ENCODE measurements around the gene MPPED2. TPM values are rescaled to one million over a fixed set of nuclear protein-coding genes. Genes with fewer than 3 reads are reported as not detected.

The MPPED2 gene
- total RNA-seq, 1 donor from 2014 or later = 7.8 TPM

DNA sequence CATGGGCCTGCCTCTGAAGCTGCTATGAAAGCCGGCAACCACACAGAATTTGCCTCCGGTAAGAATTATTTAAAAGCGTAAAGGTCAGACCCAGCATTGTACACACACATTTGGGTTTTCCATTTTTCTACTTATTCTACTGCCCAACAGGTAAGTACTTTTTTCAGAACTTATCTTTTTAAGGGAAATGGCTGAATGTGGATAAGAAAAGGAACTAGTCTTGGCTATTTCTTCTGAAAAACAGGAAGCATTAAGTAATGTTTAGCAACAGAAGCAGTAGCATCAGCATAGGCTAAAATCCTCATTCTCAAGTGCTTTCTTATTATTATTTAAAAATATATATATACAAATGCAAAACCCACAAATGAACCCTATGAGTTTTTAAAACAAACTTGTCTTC lies 103.1 kb downstream of the MPPED2 start:
- no peak for DNase-seq

DNA sequence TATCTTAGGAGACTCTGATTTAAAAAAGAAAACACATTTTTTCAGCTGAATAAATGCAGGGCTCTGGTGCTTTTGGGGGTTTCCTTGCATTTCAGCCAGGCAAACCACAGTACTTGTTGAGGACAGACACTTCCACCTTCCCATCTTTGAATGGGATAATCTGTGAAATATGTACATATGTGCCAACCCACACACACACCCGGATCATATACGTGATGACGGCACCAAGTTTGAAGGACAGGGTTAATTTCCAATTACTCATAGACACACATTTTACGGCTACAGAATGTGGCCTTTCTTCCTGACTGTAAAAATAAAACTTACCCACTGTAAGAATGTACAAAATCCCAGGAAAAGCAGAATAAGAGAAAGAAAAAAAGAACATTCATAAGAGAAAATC lies 104.4 kb downstream of the MPPED2 start:
- DNase-seq = no peak

DNA sequence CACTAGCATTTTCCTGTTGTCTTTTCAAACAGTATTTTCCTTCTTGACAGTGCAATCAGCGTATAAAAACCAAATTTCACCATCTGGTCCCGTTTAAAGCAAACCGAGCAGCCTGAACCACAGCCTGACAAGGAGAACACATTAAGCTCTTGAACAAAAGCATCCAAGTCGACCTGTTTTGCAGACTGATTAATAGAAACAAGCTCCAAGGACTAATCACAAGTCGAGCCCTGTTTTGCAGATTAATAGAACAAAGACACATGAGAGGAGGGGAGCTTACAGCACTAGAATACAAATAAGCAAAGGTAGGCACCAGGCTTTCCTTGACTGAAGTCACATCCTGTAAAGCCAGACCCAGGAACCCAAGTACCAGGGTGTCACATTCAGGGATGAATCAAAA lies 104.8 kb downstream of the MPPED2 start:
- peak; percentile 55 for DNase-seq

DNA sequence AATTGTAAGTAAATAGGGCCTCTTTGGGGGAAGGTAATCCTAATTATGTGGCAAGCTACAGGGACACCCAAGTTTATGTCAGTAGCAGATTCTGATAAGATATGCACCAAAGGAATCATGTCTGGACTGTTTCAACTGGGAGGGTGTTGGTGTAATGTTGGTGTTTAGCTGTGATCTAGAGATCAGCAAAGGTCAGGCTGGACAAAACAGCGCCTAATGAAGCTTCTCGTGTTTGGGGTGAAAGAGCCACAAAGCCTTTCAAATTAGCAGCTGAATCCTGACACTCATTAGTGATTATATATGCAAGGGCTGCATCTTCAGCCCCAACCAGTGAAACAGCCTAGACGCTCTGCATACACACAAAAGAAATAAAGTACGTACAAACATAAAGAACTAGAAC lies 106.3 kb downstream of the MPPED2 start:
- no peak for DNase-seq

DNA sequence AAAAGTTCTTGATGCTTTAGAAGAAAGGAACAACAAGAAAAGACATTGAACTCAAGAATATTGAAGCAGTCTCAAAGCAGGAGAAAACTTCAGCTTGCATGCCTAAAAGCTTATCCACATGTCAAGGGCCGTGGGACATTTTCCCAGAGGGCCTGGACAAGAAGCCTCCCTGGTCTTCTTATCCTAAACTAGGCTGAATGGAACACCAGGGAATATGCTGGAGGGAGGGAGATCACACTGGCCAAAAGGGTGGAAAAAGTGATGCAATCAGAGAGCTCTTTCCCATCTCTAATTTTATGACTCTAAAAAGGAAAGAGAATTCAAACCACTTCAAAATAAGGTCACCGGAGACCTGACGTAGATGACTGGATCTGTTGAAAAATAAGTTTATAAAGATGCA lies 107.2 kb downstream of the MPPED2 start:
- no peak for DNase-seq

DNA sequence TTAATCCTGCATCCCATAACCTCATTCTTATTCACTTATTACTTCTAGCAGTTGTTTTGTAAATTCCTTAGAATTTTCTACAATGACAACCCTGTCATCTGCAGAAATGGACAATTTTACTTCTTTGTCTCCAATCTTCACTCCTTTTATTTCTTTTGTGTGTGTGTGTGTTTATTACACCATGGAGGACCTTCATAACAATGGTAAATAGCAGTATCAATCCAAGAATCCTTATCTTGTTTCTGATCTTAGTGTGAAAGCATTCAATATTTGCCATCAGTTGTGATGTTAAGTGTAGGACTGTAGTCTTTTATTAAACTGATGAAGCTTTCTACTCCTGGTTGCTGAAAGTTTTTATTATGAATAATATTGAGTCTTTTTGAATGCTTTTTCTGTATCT lies 109.1 kb downstream of the MPPED2 start:
- no peak for DNase-seq

DNA sequence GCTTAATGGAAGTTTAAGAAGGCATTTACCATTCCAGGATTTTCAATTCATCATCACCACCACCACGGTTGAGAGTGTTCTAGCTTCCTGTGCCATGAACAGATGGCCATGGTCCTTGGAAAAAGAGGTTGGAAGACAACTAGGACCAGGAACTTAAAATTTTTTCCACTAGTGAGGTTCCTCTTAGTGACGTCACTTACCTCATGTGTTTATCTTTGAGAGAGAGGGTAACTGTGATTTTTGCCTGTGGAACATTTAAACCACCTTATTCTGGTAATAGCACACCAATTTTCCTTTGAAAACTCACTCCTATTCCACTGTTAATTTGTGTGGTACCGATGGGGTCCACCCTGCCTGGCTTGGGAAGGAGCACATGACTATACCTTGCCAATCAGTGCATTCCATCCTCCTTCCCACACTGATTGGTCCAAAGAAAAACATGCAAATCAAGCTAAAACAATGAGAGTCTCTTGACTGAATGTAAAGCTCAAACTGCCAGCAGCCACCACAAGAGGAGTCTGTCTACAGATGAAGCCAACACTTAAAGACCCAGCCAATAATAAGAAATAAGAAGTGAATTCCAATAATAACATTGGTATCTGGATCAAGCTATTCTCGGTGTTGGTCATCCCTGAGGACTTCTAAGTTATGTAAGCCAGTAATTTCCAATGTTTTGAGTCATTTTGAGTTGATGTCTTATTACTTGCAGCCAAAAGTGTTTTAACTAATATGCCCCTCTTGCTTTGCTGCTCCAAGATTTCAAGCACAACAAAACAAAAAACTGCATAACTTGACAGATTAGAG lies 111.8 kb downstream of the MPPED2 start:
- no peak for DNase-seq

DNA sequence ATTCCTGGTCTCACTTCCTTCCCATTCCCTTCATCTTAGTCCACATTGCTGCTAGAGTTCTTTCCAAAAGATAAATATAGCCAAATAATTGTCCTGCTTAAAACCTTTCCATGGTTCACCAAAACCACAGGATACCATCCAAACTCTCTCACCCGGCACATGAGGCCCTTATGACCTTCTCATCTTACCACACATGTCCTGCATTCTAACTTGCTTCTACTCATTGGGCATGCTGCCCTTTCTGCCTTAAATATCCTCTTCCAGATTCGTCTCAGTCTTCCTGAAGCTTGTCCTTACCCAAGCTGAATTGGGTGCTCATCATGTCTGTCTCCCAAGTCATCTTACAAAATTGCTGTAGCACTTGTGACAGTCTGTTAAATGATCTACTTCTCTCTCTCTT lies 114.9 kb downstream of the MPPED2 start:
- DNase-seq = no peak

DNA sequence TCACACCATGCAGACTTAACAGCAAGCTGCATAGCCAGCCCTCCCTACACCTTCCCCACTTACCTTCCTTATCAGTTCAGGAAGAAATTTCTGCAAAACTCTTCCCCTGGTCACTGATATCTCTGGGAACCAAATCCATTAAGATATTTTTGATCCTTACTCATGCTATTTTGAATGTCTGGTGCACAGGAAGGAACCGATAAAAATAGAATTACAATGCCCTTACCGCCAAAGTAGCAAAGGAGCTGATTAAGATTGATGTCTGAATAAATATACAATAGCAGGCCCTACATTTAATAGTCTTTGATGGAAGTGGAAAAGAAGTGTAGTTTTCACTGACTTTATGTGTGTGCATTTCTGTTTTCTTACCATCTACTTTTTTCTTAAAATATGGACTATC lies 117.3 kb downstream of the MPPED2 start:
- DNase-seq = no peak

DNA sequence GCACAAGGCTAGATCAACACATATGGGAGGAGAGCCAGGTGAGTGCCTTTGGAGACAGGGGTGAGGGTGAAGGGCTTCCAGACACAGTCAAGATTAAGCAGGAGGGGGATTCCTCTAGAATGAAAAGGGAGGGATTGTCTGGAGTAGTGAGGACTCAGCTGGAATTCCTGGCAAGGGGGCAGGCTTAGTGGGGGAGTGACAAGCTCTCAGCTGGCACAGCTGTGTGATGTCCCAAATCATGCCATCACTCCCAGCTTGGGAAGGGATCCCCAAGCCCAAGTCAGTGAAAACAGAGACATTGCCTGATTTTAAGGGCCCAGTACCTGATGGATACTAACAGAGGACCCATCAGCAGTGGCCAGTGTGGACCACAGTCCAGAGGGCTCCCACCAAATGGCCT lies 119.0 kb downstream of the MPPED2 start:
- DNase-seq = no peak

DNA sequence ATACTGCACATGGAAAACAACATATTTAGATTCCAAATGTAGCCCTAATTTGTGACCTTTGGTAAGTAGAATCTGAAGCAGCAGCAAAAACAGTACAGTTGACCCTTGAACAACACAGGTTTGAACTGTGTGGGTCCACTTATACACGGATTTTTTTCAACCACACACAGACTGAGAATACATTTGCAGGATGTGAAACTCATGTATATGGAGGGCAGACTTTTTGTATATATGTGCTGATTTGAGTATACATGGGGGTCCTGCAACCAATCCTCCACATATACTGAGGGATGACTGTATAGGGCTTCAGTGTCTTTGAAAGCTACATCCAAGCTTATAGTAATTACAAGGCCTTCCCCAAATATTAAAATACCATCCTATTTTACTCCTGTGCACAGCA lies 120.5 kb downstream of the MPPED2 start:
- no peak for DNase-seq

DNA sequence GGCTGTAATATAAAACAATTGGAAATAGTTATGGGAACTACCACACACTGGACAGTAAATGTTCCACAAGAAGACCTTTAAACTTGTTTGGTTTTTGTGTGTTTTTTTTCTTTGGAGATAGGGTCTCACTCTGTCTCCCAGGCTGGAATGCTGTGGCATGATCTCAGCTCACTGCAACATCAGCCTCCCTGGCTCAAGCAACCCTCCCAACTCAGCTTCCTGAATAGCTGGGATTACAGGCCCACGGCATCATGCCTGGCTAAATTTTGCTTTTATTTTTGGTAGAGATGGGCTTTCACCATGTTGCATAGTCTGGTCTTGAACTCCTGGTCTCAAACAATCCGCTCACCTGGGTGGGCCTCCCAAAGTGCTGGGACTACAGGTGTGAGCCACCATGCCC lies 121.0 kb downstream of the MPPED2 start:
- no peak for DNase-seq

DNA sequence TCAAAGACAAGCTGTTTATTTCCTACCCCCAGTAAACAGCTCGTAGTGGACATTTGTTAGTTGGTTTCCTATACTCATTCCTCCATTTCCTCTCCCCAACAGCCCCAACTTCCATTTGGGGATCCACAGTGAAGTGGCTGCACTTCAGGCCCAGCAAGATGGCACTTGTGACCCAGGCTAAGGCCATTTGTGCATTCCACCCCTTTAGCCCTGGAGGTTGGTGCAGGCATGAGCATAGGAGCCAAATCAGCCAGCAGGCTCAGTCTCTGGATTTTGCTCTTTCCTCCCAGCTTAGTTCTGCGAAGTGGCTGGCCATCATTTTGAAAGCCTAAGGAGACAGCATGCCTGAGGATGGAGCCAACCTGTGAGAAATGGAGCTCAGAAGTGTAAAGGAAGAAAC lies 122.9 kb downstream of the MPPED2 start:
- DNase-seq = no peak

DNA sequence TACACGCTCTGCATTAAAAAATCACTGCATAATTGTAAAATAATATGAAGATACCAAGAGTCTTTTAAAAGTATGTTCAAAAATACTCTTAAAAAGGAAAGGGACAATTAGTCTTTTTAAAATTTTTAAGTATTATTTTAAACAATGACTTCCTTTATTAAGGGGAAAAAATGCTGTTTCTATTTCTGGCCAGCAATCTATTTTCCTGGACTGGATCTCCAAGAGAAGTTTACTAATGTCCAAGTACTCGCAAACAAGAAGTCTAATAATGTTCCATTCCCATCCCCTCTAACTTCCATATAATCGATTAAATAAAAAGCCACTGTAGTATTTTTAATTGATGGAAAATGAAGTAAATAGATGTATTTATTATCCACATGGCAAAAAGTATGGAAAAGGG lies 123.7 kb downstream of the MPPED2 start:
- no peak for DNase-seq

DNA sequence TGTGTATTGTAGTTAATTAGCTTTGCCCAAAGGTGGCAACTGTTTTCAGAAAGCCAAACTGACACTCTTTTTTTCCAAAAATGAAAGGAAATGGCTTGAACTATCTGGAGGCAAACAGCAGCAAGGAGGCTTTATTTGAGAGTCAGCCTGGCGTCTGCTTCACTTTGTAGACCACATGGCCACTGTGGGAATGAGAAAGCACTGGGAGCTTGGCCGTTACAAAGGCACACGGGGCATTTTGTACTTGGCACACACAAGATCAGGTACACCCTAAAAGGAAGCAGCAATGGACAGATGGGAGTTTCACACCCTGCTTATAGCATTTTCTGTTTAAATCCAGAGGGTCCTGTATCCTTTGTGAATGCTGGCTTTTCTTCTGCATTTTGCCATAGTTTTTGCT lies 126.3 kb downstream of the MPPED2 start:
- DNase-seq = no peak

DNA sequence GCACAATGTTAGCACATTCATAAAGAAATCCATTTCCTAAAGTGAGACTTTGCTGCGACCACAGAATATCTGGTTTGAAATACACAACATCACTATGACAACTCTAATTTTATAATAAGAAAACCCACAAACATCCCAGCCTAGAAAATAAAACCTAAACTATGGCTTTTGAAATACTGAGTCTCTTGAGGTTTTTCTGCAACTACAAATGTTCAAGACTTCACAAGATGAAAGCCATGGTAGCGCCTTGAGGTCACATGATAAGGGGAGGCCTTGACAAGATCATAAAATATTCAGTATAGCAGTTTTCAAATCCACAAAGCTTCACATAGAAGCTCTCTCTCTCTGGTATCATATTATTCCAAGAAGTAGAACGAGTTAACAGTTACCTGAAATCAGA lies 126.8 kb downstream of the MPPED2 start:
- DNase-seq = no peak

DNA sequence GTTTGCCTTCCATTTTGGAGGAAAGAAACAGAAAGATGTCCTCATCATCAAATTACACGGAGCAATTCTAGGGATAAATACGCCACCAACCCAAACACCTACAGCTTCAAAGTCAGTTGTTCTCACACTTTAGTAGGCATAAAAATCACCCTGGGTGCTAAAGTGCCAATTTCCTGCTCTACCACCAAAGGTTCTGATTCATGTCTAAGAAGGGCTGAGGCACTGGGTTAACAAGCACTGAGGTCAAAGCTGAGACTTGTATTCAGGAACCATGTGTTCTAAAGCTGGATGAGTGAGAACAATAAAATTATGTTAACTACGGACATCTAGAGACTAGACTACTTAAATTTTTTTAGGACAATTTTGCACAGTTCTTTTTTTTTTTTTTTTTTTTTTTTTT lies 127.6 kb downstream of the MPPED2 start:
- DNase-seq = no peak

DNA sequence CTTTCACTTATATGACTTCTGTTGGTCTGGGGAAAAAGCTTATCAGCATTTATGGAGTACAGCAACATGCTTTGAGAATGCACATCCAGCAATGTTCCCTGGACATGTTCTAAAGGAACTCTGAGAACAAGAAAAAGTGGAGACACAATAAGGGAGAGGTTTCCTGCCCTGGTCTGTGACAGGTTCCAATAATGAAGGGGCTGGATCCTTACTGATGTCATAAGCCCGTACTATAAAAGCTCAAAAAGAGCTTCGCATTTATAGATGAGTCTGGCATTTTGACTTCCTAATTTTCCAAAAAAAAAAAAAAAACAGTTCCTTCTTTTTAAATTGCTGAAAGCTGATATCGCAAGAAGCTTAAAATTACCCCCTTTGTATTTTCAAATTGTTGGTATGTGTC lies 129.1 kb downstream of the MPPED2 start:
- no peak for DNase-seq

DNA sequence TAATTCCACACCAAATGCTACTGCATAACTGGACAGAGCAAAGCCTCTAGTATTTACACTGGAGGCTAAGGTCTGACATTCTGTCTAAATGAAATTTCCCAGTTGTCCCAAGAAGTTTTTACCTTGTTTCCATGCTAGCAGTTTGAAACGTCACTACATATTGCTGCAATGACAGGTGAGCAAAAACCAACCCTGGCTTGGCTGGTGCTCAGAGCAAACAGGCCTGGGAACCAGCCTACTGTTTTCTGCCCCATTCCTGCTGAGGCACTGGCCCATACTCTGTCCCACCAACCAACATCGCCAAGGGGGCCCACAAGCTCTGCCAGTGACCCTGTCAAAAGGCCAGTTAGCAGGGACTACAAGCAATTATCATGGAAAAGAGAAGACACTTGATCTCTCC lies 131.1 kb downstream of the MPPED2 start:
- DNase-seq = peak; percentile 52

DNA sequence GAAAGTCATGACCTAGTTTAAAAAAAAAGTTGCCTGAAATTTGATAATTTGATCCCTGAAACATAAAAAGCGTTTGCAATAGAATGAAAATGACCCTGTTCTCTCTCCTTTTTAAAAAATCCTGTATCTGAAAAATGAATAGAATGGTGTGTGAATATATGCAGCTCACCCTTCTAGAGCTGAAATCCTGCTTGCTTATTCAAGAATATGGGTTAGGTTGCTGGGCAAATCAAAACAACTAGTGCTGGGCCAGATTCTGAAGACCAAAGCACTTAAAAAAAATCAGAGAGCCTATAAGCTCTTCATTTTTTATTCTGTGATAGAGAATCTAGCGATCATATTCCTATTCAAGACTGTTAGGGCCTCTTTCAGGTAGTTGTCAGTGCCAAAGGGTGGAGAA lies 131.6 kb downstream of the MPPED2 start:
- no peak for DNase-seq

DNA sequence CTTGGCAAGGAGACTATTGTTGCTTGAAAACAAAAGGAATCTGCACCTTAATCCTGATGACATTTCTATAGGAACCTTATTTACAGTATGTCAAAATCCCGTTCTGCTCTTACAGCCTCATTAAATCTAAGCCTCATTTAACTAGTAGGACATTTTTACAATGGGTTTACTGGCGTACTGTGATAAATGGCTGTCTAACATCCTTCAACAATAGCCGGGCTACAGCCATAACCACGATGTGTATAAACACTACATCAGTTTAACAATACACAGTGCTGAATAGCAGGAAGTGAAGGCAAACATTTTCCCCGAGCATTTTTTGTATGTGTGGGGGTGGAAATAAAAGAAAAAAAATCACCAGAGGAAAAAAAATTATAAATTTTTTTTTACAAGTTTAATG lies 132.0 kb downstream of the MPPED2 start:
- no peak for DNase-seq

DNA sequence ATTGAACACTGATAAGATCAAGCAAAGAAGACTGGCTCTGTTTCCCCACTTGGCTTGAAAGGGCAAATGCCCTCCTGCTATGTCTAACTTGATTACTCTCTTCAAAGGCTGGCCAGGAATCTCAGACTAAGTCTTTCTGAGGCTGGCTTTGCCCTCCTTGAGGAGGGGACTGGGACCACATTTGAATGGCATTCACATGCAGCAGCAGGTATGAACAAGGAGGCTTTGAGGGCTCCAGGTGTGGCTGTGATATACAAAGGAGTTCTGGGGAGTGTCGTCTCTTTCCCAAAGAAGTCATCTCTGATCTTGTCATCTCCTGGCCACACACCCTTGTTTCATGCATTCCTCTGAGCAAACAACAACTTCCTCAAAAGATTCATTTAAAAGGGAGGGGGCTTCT lies 132.4 kb downstream of the MPPED2 start:
- no peak for DNase-seq

DNA sequence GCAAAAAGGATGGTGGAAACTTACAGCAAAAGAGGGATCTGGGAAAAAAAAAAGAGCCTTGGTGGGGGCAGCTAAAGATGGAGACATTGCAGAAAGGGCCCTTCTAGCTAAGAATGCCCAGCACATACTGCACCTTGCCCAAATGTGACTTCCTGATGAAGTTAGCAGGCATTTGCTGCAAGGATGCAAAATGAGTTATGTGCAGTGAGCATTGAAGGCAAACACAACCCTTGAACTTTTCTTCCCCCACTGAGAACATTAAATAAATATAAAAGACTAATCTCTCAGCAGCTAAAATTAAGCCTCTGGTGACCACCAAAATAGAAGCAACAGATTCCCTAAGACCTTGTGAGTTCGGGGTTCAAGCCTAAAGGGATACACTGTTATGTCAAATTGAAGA lies 133.3 kb downstream of the MPPED2 start:
- DNase-seq = no peak

DNA sequence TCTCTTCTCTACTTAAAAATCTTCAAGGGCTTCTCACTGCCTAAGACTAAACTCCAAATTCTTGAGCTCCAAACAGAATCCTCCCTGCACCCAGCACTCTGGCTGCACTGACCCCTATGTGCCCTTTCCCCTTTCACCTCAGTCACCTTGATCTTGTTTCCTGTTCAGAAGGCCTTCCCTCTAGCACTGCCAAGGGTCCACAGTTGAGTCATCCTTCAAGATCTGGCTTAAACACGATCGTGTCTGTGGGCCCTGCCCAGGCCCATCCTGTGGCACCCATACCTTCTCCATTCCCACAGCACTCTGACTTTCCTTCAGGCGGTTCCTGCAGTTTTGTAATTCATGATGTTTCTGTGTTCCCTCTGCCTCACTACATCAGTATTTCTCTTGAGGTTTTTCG lies 134.0 kb downstream of the MPPED2 start:
- DNase-seq = no peak

DNA sequence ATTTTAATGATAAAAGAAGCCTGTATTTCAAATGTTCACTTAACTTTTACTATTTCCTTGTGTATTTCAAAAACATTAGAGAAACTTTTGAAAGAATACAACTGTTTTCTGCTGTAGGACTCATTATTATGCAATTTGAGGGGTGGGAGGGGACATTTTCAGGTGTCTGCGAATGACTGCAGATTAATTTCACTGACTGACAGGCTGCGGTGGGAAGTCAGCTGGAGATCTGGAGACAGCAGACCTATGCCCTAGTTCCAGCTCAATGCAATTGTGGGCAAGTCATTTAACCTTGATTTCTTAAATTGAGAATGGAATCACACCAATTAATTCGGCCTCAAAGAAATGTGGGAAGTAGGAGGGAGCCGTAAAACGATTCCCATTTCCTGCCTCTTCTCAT lies 134.5 kb downstream of the MPPED2 start:
- DNase-seq = no peak

Measured in tongue (tissue), 2 donors.